WTC11 (cell line): ENCODE data around the gene NEMP1. TPM values are rescaled to one million over a fixed set of nuclear protein-coding genes. Genes with fewer than 3 reads are reported as not detected.

Experiments
- ATAC-seq: fragments of 200-7000 bp; cut with Tn5 transposase; 2 replicates; pipeline ENCODE4 v1.10.0; 2021; ENCODE audit warnings: mild to moderate bottlenecking, moderate library complexity
- CTCF ChIA-PET: fragments of 300-600 bp; sonication (Branson Sonifier 250); formaldehyde crosslinking; loops from one replicate; lab custom pipeline; 2021; ENCODE audit warnings: antibody characterized with exemption; lab: Charles Lee
- POLR2A ChIA-PET: fragments of 350-600 bp; sonication (Branson Sonifier 250); formaldehyde crosslinking; loops from one replicate; lab custom pipeline; 2021; ENCODE audit warnings: antibody characterized with exemption; lab: Charles Lee
- DNase-seq: peaks from one replicate; pipeline ENCODE4 v3.0.0; 2021; ENCODE audit warnings: low spot score
- H3K27ac Mint-ChIP-seq: 2 replicates; pipeline ENCODE4 v1.8.0; 2021; ENCODE audit warnings: mixed read lengths
- H3K27me3 Mint-ChIP-seq: 2 replicates; pipeline ENCODE4 v1.8.0; 2021; ENCODE audit warnings: low read depth, mild to moderate bottlenecking, moderate library complexity, mixed read lengths
- H3K36me3 Mint-ChIP-seq: 2 replicates; pipeline ENCODE4 v1.8.0; 2021; ENCODE audit warnings: mixed read lengths
- H3K4me1 Mint-ChIP-seq: 2 replicates; pipeline ENCODE4 v1.8.0; 2022; ENCODE audit warnings: mixed read lengths
- H3K4me3 Mint-ChIP-seq: 2 replicates; pipeline ENCODE4 v1.8.0; 2021; ENCODE audit warnings: mild to moderate bottlenecking, moderate library complexity, mixed read lengths
- H3K9me3 Mint-ChIP-seq: 2 replicates; pipeline ENCODE4 v1.8.0; 2021; ENCODE audit warnings: mixed read lengths
- AFF4 ChIP-seq: sonication (generic); formaldehyde crosslinking; IDR thresholded peaks from 2 replicates; pipeline ENCODE4 v1.8.1; 2023; ENCODE audit warnings: mild to moderate bottlenecking, missing genetic modification reagents, borderline replicate concordance
- ATF6 ChIP-seq: sonication (generic); formaldehyde crosslinking; IDR thresholded peaks from 2 replicates; pipeline ENCODE4 v1.8.1; 2023; ENCODE audit warnings: mild to moderate bottlenecking, missing genetic modification reagents
- CTCF ChIP-seq: fragments of 200-600 bp; IDR thresholded peaks from 2 replicates; pipeline ENCODE4 v1.8.0; 2022; ENCODE audit warnings: antibody characterized with exemption
- FOXK1 ChIP-seq: sonication (generic); formaldehyde crosslinking; IDR thresholded peaks from 2 replicates; pipeline ENCODE4 v1.8.0; 2022; ENCODE audit warnings: mild to moderate bottlenecking, moderate library complexity, missing genetic modification reagents
- FOXP1 ChIP-seq: sonication (generic); formaldehyde crosslinking; IDR thresholded peaks from 2 replicates; pipeline ENCODE4 v1.8.0; 2022; ENCODE audit warnings: missing genetic modification reagents, mild to moderate bottlenecking, moderate library complexity, borderline replicate concordance
- GRHL2 ChIP-seq: fragments of 250-450 bp; sonication (Bioruptor Pico); IDR thresholded peaks from 2 replicates; pipeline ENCODE4 v1.8.0; 2022; ENCODE audit warnings: mild to moderate bottlenecking, moderate library complexity; ENCODE audit not compliant: insufficient replicate concordance, severe bottlenecking
- IRF1 ChIP-seq: sonication (generic); formaldehyde crosslinking; IDR thresholded peaks from 2 replicates; pipeline ENCODE4 v1.8.0; 2023; ENCODE audit warnings: missing genetic modification reagents
- MAX ChIP-seq: sonication (generic); formaldehyde crosslinking; IDR thresholded peaks from 2 replicates; pipeline ENCODE4 v1.8.0; 2022; ENCODE audit warnings: mild to moderate bottlenecking, missing genetic modification reagents
- MLX ChIP-seq: sonication (generic); formaldehyde crosslinking; IDR thresholded peaks from 2 replicates; pipeline ENCODE4 v1.8.1; 2023; ENCODE audit warnings: mild to moderate bottlenecking, missing genetic modification reagents, moderate library complexity
- MYBL2 ChIP-seq: sonication (generic); formaldehyde crosslinking; IDR thresholded peaks from 2 replicates; pipeline ENCODE4 v1.8.1; 2023; ENCODE audit warnings: mild to moderate bottlenecking, moderate library complexity, missing genetic modification reagents
- NFE2L1 ChIP-seq: sonication (generic); formaldehyde crosslinking; IDR thresholded peaks from 2 replicates; pipeline ENCODE4 v1.8.1; 2023; ENCODE audit warnings: missing genetic modification reagents
- OVOL2 ChIP-seq: fragments of 250-450 bp; sonication (Bioruptor Pico); IDR thresholded peaks from 2 replicates; pipeline ENCODE4 v1.9.0; 2021; ENCODE audit warnings: mild to moderate bottlenecking, borderline replicate concordance
- SMAD3 ChIP-seq: sonication (generic); formaldehyde crosslinking; IDR thresholded peaks from 2 replicates; pipeline ENCODE4 v1.8.0; 2022; ENCODE audit warnings: missing genetic modification reagents, mild to moderate bottlenecking, borderline replicate concordance
- SOX15 ChIP-seq: fragments of 250-450 bp; sonication (Bioruptor Pico); IDR thresholded peaks from 2 replicates; pipeline ENCODE4 v1.9.0; 2021; ENCODE audit warnings: mild to moderate bottlenecking
- USF2 ChIP-seq: sonication (generic); formaldehyde crosslinking; IDR thresholded peaks from 2 replicates; pipeline ENCODE4 v1.8.1; 2023; ENCODE audit warnings: mild to moderate bottlenecking, missing genetic modification reagents, moderate library complexity
- ZBTB21 ChIP-seq: sonication (generic); formaldehyde crosslinking; IDR thresholded peaks from 2 replicates; pipeline ENCODE4 v1.8.1; 2023; ENCODE audit warnings: mild to moderate bottlenecking, missing genetic modification reagents, borderline replicate concordance
- ZMAT4 ChIP-seq: fragments of 250-450 bp; sonication (Bioruptor Pico); IDR thresholded peaks from 2 replicates; pipeline ENCODE4 v1.9.0; 2021; ENCODE audit warnings: mild to moderate bottlenecking
- ZNF263 ChIP-seq: sonication (generic); formaldehyde crosslinking; IDR thresholded peaks from 2 replicates; pipeline ENCODE4 v1.8.1; 2022; ENCODE audit warnings: low read depth, mild to moderate bottlenecking, moderate library complexity, missing genetic modification reagents
- ZNF281 ChIP-seq: sonication (generic); formaldehyde crosslinking; IDR thresholded peaks from 2 replicates; pipeline ENCODE4 v1.8.0; 2023; ENCODE audit warnings: mild to moderate bottlenecking, missing genetic modification reagents
- ZNF396 ChIP-seq: fragments of 250-450 bp; sonication (Bioruptor Pico); IDR thresholded peaks from 2 replicates; pipeline ENCODE4 v1.8.0; 2021; ENCODE audit warnings: mild to moderate bottlenecking, moderate library complexity, borderline replicate concordance
- total RNA-seq: library from RNA; stranded (reverse); gene quantifications from 3 replicates; pipeline ENCODE4 v1.2.3, GENCODE V29; 2021

The NEMP1 gene
- total RNA-seq, 1 experiment from 2014 or later, result 41.9 TPM

- no peaks in the 10 kb centered on the region for H3K9me3 Mint-ChIP-seq
- CTCF ChIA-PET, result interaction anchor here (0.8 to 1.4 kb wide), 2 partner anchors 46 to 137 kb away, joined by 3 read pairs; no protein-coding TSS in a partner anchor
- H3K4me3 Mint-ChIP-seq, result no peak overlapping the region
Observed at GRCh38 chr12:57039016-57039798, 39.4 kb downstream of the NEMP1 start.

More at GRCh38 chr12:57039016-57039798, 39.4 kb downstream of the NEMP1 start:
- H3K27me3 Mint-ChIP-seq, result peaks cover 10% of the 10 kb centered on the region; the same call in 1 of the 2 replicates
- H3K36me3 Mint-ChIP-seq, result no peaks in the 10 kb centered on the region
- DNase-seq (no peak), ATAC-seq (no peak)
- POLR2A ChIA-PET, result no interaction called here
- no peak overlapping the region for H3K27ac Mint-ChIP-seq
- TF ChIP-seq ATF6 (CRISPR knock-in tag) (no peak), ZBTB21 (CRISPR knock-in tag) (no peak), MYBL2 (no peak), ZNF281 (CRISPR knock-in tag) (no peak), AFF4 (CRISPR knock-in tag) (no peak), ZNF396 (CRISPR knock-in tag) (no peak), MAX (CRISPR knock-in tag) (no peak), FOXK1 (CRISPR knock-in tag) (no peak), GRHL2 (CRISPR knock-in tag) (no peak), ZMAT4 (CRISPR knock-in tag) (no peak), SMAD3 (CRISPR knock-in tag) (no peak), MLX (no peak), USF2 (CRISPR knock-in tag) (no peak), ZNF263 (CRISPR knock-in tag) (no peak), OVOL2 (CRISPR knock-in tag) (no peak), SOX15 (no peak), IRF1 (CRISPR knock-in tag) (no peak), FOXP1 (CRISPR knock-in tag) (no peak), CTCF (no peak), NFE2L1 (CRISPR knock-in tag) (no peak)
- peaks cover 8% of the 10 kb centered on the region for H3K4me1 Mint-ChIP-seq
